ENCODE data around the gene ATP6V0A1. TPM values are rescaled to one million over a fixed set of nuclear protein-coding genes. Genes with fewer than 3 reads are reported as not detected.
"Not testable (repeated sequence)": the region's sequence is repeated elsewhere in the genome, so short reads cannot be mapped to it uniquely, and the experiment has no call there.

ATP6V0A1 gene
- total RNA-seq, 3 donors from 2014 or later = 88.5 to 105 (median 95.6) TPM

GRCh38 chr17:42536372-42537155 is 77.9 kb downstream of the ATP6V0A1 start:
- no peak for TF ChIP-seq CTCF (IDR thresholded peaks at IDR 0.05)
- intact Hi-C loops (cut with DNase I, micrococcal nuclease) = no loop called here
- H3K9me3 ChIP-seq = no peaks in the 10 kb centered on the region
- peak overlapping the region; percentile 72 for H3K4me3 ChIP-seq
- no peaks in the 10 kb centered on the region for H3K36me3 ChIP-seq (ENCODE audit: low read depth)
- peaks cover 22% of the 10 kb centered on the region for H3K4me1 ChIP-seq (ENCODE audit: low read depth)
- ATAC-seq (peak; percentile 70), DNase-seq (peak; percentile 84 to 93 (median 91))

- H3K36me3 ChIP-seq (ENCODE audit: low read depth) = no peaks in the 10 kb centered on the region
- H3K9me3 ChIP-seq = no peaks in the 10 kb centered on the region
- H3K4me1 ChIP-seq (ENCODE audit: low read depth) = peaks cover 27% of the 10 kb centered on the region
- no peak overlapping the region for H3K4me3 ChIP-seq
- ATAC-seq (no peak), DNase-seq (peak in 2 of 3 donors; percentile 58 to 63)
- no peak for TF ChIP-seq CTCF (IDR thresholded peaks at IDR 0.05)
- intact Hi-C loops (cut with DNase I, micrococcal nuclease) = no loop called here
These were observed 78.6 kb downstream of the ATP6V0A1 start for GRCh38 chr17:42537156-42537805.

- intact Hi-C loops (cut with DNase I, micrococcal nuclease) = no loop called here
- DNase-seq = no peak
- no peak overlapping the region for H3K4me3 ChIP-seq
- no peak for ATAC-seq
- no peaks in the 10 kb centered on the region for H3K36me3 ChIP-seq (ENCODE audit: low read depth)
- no peaks in the 10 kb centered on the region for H3K9me3 ChIP-seq
- peaks cover 29% of the 10 kb centered on the region for H3K4me1 ChIP-seq (ENCODE audit: low read depth)
- no peak for TF ChIP-seq CTCF (IDR thresholded peaks at IDR 0.05)
These were observed 79.3 kb downstream of the ATP6V0A1 start for GRCh38 chr17:42537826-42538451.

- ATAC-seq (no peak), DNase-seq (peak in 1 of 3 donors; percentile 43)
- peaks cover 29% of the 10 kb centered on the region for H3K4me1 ChIP-seq (ENCODE audit: low read depth)
- intact Hi-C loops (cut with DNase I, micrococcal nuclease) = no loop called here
- no peak overlapping the region for H3K4me3 ChIP-seq
- H3K9me3 ChIP-seq = no peaks in the 10 kb centered on the region
- TF ChIP-seq CTCF (IDR thresholded peaks at IDR 0.05) = no peak
- H3K36me3 ChIP-seq (ENCODE audit: low read depth) = no peaks in the 10 kb centered on the region
These were observed 79.8 kb downstream of the ATP6V0A1 start for GRCh38 chr17:42538482-42538881.

- H3K36me3 ChIP-seq (ENCODE audit: low read depth) = not testable (repeated sequence)
These were observed 81.9 kb downstream of the ATP6V0A1 start for GRCh38 chr17:42540558-42540957.

More at GRCh38 chr17:42540558-42540957, 81.9 kb downstream of the ATP6V0A1 start:
- peaks cover 26% of the 10 kb centered on the region for H3K4me1 ChIP-seq (ENCODE audit: low read depth)
- peak in 1 of 3 donors; percentile 9 for DNase-seq
- intact Hi-C loops (cut with DNase I, micrococcal nuclease); H3K9me3 ChIP-seq; ATAC-seq; H3K4me3 ChIP-seq: not testable (repeated sequence)

Data from mucosa of descending colon (tissue), 3 donors.